Activated naive CD4-positive, alpha-beta T cell treated with anti-CD3 and anti-CD28 coated beads, Interleukin-2, amount 50 U/mL, for 72 hours (primary cell): ENCODE measurements around the gene ACE. TPM values are rescaled to one million over a fixed set of nuclear protein-coding genes. Genes with fewer than 3 reads are reported as not detected.
"Not testable (repeated sequence)": the region's sequence is repeated elsewhere in the genome, so short reads cannot be mapped to it uniquely, and the experiment has no call there.

Experiments
- ATAC-seq, 2 donors: fragments of 150-1000 bp; cut with Tn5 transposase; 2 replicates each; pipeline ENCODE4 v1.10.0; 2021; ENCODE audit warnings: mild to moderate bottlenecking in 2 of 2, moderate library complexity in 2 of 2
- DNase-seq, 2 donors: peaks; one replicate each; pipeline ENCODE4 v3.0.0; 2021 to 2022; ENCODE audit warnings: low spot score in 2 of 2
- H3K27ac Mint-ChIP-seq, 2 donors: one replicate each; pipeline ENCODE4 v1.8.0; 2022; ENCODE audit warnings: mild to moderate bottlenecking in 2 of 2, mixed read lengths in 2 of 2
- H3K36me3 Mint-ChIP-seq, 2 donors: one replicate each; pipeline ENCODE4 v1.8.0; 2022; ENCODE audit warnings: mixed read lengths in 2 of 2
- H3K9me3 Mint-ChIP-seq, 2 donors: one replicate each; pipeline ENCODE4 v1.8.0; 2022; ENCODE audit warnings: mixed read lengths in 2 of 2
- total RNA-seq, 2 donors: library from RNA; stranded (reverse); gene quantifications; one replicate each; pipeline ENCODE4 v1.2.3, GENCODE V29; 2022

Gene ACE
- total RNA-seq, 2 donors from 2014 or later: 0.39 to 0.66 TPM

DNA sequence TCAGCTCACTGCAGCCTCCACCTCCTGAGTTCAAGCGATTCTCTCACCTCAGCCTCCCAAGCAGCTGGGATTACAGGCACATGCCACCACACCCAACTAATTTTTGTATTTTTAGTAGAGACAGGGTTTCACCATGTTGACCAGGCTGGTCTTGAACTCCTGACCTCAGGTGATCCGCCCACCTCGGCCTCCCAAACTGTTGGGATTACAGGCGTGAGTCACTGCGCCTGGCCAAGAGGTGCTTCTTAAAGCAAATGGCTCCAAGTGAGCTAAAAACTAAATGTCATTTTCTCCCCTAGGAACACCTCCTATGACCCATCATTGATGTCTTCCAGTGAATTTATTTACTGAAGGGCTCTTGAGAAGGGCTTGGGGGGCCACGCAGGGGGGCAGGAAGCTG is 22.5 kb upstream of the ACE start:
- H3K27ac Mint-ChIP-seq, DNase-seq, H3K9me3 Mint-ChIP-seq, H3K36me3 Mint-ChIP-seq, ATAC-seq: not testable (repeated sequence)

DNA sequence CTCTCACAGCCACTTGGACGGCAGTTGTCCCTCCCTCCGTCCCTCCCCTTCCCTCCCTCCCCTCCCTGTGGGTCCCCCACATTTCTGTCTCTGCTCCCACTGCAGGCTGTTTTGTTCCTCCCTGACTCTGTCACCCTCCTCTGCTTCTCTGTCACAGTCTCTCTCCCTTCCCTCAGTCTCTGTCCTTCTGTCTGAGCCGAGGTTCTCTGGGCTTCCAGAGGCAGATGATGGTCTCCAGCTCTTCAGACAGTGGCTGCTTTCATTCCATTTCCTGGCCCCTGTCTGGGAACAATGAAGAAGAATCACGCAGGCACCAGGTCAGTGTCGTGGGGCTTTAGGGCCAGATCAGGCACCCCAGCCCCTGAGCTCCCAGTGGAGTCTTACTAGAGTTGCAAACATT is 21.9 kb upstream of the ACE start:
- H3K27ac Mint-ChIP-seq: no peak overlapping the region
- H3K36me3 Mint-ChIP-seq: no peaks in the 10 kb centered on the region
- no peak for DNase-seq
- H3K9me3 Mint-ChIP-seq: no peaks in the 10 kb centered on the region
- ATAC-seq: no peak

DNA sequence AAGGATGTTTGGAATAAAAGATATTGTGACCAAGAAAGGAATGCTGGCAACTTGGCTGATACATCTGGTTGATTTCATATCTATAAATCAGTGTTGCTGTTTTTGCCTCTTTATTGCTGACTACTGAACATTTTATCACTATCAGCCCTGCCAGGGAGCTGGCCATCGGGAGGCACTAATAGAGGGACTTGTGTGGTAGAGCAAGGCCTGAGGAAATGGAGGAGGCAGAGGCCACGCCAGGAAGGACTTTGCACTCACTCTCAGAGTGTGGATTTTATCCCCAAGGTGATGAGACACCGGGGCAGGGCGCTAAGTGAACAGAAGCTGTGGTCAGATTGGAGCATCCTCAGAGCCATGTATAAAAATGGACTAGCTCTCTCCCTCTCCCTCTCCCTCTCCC is 21.4 kb upstream of the ACE start:
- Mint-ChIP-seq H3K27ac (no peak overlapping the region), H3K9me3 (no peaks in the 10 kb centered on the region), H3K36me3 (no peaks in the 10 kb centered on the region)
- no peak for ATAC-seq
- no peak for DNase-seq

DNA sequence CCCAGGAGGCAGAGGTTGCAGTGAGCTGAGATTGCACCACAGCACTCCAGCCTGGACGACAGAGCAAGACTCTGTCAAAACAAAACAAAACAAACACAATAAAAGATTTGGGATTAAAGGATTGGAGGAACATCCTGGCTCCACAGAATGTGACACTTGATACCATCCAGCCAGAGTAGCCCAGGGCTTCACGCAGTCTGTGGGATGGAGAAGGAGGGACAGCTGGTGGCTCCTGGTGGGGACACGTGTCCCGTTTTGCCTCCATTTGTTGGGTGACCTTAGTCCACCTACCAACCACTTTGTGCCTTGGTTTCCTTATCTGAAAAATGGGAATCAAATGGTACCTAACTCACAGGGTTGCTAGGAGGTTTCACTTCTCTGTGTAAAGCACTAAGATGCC is 18.4 kb upstream of the ACE start:
- Mint-ChIP-seq H3K36me3 (no peaks in the 10 kb centered on the region), H3K9me3 (no peaks in the 10 kb centered on the region), H3K27ac (no peak overlapping the region)
- ATAC-seq (no peak), DNase-seq (no peak)

DNA sequence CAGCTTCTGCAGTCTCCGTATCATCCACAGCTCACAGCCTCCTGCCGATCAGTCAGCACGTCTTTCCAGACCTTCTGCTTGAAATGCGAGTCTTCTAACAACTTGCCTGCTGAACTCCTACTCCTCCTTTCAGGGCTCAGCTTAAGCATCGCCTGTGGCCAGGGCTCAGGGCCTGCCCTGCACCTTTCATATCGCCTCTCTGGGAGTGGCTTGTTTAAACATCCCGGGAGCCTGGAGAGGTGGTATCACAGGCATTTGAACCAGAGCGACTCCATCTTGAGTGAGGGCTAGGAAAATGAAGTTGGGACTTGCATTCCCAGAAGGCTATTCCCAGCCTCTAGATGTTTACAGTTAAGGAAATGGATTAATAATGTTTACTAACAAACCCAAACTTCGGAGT is 16.8 kb upstream of the ACE start:
- H3K27ac Mint-ChIP-seq: no peak overlapping the region
- ATAC-seq: no peak
- no peak for DNase-seq
- H3K36me3 Mint-ChIP-seq: no peaks in the 10 kb centered on the region
- no peaks in the 10 kb centered on the region for H3K9me3 Mint-ChIP-seq

DNA sequence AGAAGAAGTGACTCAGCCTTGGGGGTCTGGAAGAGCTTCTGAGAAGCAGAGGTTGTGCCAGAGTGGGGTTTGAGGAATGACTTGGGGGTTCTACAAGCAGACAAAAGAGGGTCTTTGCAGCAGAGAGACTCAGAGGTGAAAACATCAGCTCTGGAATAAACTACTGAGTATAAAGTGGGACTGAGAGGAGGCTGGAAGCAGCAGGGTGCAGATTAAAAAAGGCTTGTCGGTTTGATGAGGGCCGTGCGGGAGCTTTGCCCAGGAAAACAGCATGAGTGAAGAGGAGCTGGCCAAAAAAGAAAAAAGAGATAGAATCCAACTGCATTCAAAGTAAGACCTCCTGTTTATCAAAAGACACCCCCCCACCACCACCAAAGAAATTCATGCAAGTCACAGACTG is 13.1 kb upstream of the ACE start:
- ATAC-seq (no peak), DNase-seq (no peak)
- no peaks in the 10 kb centered on the region for H3K36me3 Mint-ChIP-seq
- H3K27ac Mint-ChIP-seq: no peak overlapping the region
- no peaks in the 10 kb centered on the region for H3K9me3 Mint-ChIP-seq

DNA sequence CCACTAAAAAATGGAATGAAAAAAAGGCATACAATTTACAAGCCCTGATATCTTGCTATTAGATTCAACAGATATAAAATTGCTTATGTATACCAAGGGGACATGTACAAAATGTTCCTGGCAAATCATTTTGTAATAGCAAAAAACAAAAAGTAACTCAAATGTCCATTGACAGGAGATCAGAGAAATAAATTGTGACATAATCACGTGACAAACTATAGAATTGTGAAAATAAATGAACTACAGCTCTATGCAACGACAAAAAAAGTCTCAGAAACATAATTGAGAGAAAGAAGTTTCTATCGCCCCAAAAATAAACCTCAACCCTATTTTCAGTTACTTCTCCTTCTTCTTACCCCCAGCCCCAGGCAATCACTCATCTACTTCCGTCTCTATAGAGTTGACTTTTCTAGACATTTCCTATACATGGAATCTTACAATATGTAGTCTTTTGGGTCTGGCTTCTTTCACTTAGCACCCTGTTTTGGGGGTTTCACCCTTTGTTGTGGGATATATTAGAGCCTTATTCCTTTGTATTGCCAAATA is 12.1 kb upstream of the ACE start:
- Mint-ChIP-seq H3K36me3 (no peaks in the 10 kb centered on the region), H3K27ac (no peak overlapping the region), H3K9me3 (no peaks in the 10 kb centered on the region)
- no peak for ATAC-seq
- DNase-seq: no peak

DNA sequence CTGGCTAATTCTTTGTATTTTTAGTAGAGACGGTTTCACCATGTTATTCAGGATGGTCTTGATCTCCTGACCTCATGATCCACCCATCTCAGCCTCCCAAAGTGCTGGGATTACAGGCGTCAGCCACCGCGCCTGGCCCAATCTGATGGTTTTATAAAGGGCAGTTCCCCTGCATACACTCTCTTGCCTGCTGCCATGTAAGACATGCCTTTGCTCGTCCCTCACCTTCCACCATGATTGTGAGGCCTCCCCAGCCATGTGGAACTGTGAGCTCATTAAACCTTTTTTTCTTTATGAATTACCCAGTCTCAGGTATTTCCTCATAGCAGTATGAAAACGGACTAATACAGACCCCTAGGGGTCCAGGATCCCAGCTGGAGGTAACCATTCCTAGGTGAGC is 8.8 kb upstream of the ACE start:
- not testable (repeated sequence) for H3K27ac Mint-ChIP-seq, DNase-seq, ATAC-seq, H3K36me3 Mint-ChIP-seq, H3K9me3 Mint-ChIP-seq

DNA sequence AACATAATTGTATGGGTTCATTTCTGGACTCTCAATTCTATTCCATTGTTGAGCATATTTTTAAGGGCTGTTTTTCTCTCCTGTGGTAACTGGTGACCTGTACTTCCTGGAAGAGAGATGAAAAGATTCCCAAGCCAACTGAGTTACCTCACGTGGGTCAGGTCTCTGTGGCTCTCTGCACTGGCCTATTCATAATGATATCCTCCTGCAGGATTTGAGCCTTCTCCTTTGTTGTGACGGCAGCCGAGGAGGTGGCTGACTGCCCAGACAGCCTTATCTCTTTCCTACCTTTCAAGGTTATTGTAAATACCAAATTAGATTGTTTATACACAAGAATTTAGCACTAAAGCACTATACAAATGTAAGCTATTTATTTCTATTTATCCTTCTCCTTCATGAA is 2.7 kb upstream of the ACE start:
- no peaks in the 10 kb centered on the region for H3K9me3 Mint-ChIP-seq
- H3K27ac Mint-ChIP-seq: no peak overlapping the region
- ATAC-seq (no peak), DNase-seq (no peak)
- H3K36me3 Mint-ChIP-seq: no peaks in the 10 kb centered on the region

DNA sequence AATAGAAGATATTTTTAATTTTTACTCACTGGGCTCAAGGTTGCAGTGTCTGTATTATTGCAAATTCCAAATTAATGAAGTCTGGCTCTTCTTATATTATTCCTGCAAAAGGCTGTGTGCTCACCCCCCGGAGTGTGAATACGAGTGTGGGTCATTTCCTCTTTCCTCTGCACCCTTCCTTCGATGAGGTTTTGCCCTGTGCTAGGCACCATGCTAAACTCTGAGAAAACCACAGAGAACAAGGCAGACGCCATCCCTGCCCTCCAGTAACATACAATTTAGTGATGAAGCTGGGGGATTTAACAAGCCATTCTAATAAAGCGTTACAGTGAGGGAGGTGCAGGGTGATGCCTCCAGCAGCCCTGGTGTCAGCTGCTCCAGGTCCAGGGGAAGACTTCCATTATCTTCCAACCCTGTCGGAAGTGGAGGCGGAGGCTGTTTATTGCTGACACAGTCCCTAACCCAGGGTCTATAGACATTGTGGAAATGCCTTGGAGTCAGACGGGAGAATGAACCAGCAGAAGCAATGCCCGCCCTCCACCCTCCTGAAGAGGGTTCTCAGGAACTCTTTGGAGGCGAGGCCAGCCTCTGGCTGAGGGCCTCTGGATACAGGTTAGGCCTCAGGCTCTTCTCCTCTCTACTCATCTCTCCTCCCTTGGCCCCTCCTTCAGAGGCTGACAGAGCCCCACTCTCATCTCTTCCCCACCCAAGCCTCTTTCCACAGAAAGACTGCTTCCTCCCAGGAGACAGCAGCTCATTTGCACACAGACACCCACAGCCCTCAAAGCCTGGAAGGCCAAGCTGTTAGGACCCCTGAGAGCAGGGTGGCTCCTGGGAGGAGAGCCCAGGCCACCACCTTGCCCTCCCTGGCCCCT is 2.0 kb upstream of the ACE start:
- Mint-ChIP-seq H3K36me3 (no peaks in the 10 kb centered on the region), H3K9me3 (no peaks in the 10 kb centered on the region), H3K27ac (no peak overlapping the region)
- ATAC-seq (no peak), DNase-seq (no peak)

DNA sequence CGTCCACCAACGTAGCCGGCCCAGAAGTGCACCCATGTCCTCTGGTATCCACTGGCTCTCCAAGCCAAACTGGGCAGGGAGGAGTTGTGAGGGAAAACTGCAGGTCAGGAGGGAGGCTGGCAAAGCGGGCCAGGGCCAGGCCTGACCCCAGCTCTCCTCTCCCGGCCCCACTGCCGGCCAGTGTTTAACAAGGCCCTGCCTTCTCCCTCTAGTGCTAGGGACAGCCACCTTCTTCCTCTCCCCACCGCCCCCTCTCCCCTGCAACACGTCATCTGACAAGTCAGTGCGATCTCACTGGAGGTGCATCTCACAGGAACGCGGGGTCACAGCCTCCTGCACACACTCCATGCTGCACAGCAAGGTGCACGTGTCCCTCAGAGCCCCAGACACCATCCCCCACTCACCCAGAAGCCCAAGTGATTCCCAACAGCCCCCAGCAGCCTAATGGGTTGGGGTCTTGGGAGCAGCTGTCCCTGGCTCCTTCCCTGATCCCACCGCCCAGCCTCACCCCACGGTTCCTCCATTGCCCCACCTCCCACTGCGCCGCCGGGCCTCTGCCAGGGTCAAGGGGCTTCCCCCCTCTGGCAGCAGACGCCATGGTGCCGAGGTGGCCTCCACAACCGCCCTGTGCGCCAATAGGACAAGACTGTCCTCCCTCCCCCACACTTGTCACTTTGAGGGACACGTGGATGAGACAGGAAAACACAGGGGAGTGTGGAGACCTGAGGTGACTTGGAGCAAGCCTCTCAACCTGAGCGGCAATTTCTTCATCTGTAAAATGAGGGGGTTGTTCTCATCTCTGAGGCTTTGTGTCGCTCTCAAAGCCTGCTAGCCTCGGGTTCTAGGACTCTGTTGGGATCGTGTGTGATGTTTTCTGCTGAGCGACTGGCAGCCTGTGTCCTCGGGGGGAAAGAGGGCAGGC is 1.1 kb upstream of the ACE start:
- Mint-ChIP-seq H3K9me3 (no peaks in the 10 kb centered on the region), H3K27ac (no peak overlapping the region), H3K36me3 (no peaks in the 10 kb centered on the region)
- DNase-seq: no peak
- no peak for ATAC-seq

DNA sequence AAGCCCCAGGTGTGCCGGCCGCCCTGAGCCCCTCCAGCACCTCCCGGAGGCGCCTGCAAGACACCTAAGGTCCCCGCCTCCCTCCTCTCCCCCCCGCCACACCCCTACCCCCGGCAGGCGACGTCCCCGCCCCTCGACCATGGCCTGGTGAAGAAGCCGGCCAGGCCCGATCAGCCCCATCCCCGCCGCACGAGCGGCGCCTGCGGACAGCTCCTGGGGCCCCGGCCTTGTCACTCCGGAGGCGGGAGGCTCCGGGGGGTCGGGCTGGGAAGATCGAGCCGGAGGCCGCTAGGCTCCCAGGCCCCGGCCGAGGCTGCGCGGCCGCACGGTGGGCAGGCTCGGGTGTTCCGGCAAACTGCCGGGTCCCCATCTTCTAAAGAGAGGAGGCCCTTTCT is 405 bp upstream of the ACE start:
- Mint-ChIP-seq H3K27ac (no peak overlapping the region), H3K36me3 (no peaks in the 10 kb centered on the region), H3K9me3 (no peaks in the 10 kb centered on the region)
- no peak for DNase-seq
- ATAC-seq: peak in 1 of 2 donors; percentile 18

DNA sequence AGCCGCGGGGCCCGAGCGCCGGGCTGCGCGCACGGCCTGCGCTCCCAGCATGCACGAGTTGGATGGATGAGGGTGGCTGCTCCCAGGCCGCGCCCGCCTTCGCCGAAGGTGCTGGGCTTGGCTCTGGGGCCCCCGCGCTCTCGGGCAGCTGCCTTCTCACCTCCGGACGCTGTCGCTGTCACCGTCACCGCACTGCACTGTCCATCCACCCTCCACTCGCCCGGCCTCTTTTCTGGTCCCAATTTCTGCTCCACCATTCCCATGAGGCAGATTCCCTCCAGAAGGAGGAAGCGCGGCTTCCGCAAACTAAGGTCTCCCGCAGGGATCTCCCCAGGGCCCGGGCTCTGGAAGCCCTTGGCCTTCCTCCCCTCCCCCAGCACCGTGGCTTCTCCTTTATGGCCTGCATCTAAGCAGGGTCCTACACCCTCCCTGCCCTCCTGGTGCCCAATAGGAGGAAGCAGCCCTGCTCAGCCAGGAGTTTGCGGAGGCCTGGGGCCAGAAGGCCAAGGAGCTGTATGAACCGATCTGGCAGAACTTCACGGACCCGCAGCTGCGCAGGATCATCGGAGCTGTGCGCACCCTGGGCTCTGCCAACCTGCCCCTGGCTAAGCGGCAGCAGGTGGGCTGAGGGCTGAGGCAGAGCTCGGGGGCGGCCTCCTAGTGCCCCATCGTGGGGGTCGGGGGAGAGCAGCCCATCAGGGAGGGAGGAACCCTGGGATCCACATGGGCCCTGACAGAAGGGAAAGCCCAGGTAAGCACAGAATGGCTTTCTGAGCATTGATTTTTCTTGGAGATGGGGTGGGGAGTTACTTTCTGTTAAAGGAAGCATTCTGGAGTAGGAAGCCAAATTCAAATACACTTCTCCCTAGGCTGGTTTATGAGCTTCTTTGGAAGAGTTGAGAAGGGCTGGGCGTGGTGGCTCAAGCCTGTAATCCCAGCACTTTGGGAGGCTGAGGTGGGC is 899 bp downstream of the ACE start:
- no peak overlapping the region for H3K27ac Mint-ChIP-seq
- no peaks in the 10 kb centered on the region for H3K36me3 Mint-ChIP-seq
- H3K9me3 Mint-ChIP-seq: no peaks in the 10 kb centered on the region
- peak in 1 of 2 donors; percentile 18 for DNase-seq
- peak in 1 of 2 donors; percentile 36 for ATAC-seq

DNA sequence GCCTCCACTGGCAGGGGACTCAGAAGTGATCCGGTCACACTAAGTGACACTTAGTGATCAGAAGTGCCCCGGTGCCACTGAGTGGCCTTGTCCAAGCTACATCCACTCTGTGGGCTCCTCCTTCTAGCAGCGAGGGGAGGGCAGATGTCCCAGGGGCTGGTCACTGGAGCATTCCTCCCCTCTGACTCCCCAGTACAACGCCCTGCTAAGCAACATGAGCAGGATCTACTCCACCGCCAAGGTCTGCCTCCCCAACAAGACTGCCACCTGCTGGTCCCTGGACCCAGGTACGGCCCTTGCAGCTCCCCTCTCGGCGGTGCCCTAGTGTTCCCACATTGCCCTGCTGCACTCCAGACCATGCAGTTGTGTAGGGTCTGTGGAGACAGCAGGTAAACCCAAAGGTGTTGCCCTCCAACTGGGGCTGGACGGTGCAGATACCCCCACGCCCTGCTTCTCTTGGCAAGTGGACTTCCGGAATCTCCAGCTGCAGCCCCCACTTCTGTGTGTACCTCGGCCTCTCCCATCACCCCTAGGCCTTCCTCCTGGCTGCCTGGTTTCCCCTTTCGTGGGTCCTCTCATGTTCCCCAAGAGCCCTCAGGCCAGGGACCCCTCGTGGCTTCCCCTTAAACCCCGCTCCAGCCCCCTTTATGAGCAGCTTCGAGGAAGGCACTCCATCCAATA is 2.1 kb downstream of the ACE start:
- Mint-ChIP-seq H3K36me3 (no peaks in the 10 kb centered on the region), H3K27ac (no peak overlapping the region), H3K9me3 (no peaks in the 10 kb centered on the region)
- DNase-seq (peak; percentile 65 to 76), ATAC-seq (peak; percentile 83)

DNA sequence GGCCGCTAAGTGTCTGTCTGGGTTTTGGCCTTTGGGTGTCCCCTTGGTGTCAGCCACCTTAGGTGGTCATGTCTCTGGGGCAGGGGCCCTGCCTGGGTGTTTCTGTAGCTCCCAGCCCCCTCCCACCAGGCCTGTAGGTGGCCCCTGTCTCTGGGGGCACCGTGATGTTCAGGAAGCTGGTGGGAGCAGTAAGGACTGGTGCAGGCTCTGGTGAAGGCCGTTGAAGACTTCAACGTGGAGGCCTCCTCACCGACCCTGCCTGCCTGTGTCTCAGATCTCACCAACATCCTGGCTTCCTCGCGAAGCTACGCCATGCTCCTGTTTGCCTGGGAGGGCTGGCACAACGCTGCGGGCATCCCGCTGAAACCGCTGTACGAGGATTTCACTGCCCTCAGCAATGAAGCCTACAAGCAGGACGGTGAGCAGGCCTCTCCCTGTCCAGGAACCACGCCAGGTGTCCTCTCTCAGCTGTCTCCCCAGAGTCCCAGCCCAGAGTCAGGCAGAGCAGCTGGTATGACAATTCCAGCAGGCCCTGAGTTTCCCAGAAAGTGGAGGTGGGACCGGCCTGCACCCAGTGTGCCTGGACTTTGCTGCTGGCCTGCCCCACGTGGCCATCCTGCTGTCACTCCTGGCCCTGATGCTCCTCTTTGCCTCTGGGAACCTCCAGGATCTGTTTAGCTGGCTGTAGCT is 2.8 kb downstream of the ACE start:
- H3K27ac Mint-ChIP-seq: no peak overlapping the region
- ATAC-seq (no peak), DNase-seq (no peak)
- H3K36me3 Mint-ChIP-seq: no peaks in the 10 kb centered on the region
- no peaks in the 10 kb centered on the region for H3K9me3 Mint-ChIP-seq
